Right lobe of liver (tissue), 6 donors: ENCODE results near the gene C11orf52. TPM values are rescaled to one million over a fixed set of nuclear protein-coding genes. Genes with fewer than 3 reads are reported as not detected.

Experiments
- ATAC-seq, 4 donors: fragments of 200-7000 bp; cut with Tn5 transposase; one replicate each; pipeline ENCODE4 v1.9.1; 2020; ENCODE audit warnings: mild to moderate bottlenecking in 4 of 4, moderate library complexity in 4 of 4
- DNase-seq, 3 donors: peaks; one replicate each; pipeline ENCODE4 v3.0.0-alpha.2; 2020
- H3K27ac ChIP-seq, 3 donors: fragments of 200-600 bp; one replicate each; pipeline ENCODE4 v1.8.0; 2022
- H3K27me3 ChIP-seq, 2 donors: fragments of 200-600 bp; one replicate each; pipeline ENCODE4 v1.8.0; 2022
- H3K36me3 ChIP-seq, 4 donors: fragments of 200-600 bp; sonication (generic) in 1 of 4; one replicate each; pipeline versions ENCODE4 v1.5.1 to v1.8.0; 2017 to 2022; ENCODE audit warnings: control low read depth in 1 of 4
- H3K4me1 ChIP-seq, 4 donors: fragments of 200-600 bp; sonication (generic) in 1 of 4; one replicate each; pipeline versions ENCODE4 v1.5.1 to v1.8.0; 2017 to 2022; ENCODE audit warnings: control low read depth in 1 of 4
- H3K4me3 ChIP-seq, 3 donors: fragments of 200-600 bp; one replicate each; pipeline ENCODE4 v1.8.0; 2022
- H3K9me3 ChIP-seq, 4 donors: fragments of 200-600 bp; sonication (generic) in 1 of 4; one replicate each; pipeline versions ENCODE4 v1.5.1 to v1.8.0; 2017 to 2022; ENCODE audit warnings: control low read depth in 1 of 4
- CTCF ChIP-seq, 4 donors: fragments of 200-600 bp in 3 of 4; fragments of 450-650 bp in 1 of 4; IDR thresholded peaks; one replicate each; pipeline versions ENCODE4 v1.5.1 to v1.8.0; 2016 to 2022; ENCODE audit warnings: antibody characterized with exemption in 4 of 4, mild to moderate bottlenecking in 2 of 4
- POLR2A ChIP-seq: fragments of 450-650 bp; IDR thresholded peaks from one replicate; pipeline ENCODE4 v1.6.1; 2017; ENCODE audit warnings: antibody characterized with exemption, mild to moderate bottlenecking
- WGBS: methylation state at CpG from one replicate; pipeline ENCODE4 v1.1.6; 2018; ENCODE audit warnings: low coverage, low lambda C conversion rate; ENCODE audit not compliant: insufficient coverage; ENCODE audit errors: missing lambda C conversion rate; 5-methylcytosine and 5-hydroxymethylcytosine counted together
- intact Hi-C, 2 donors: fragments of 100-400 bp; cut with DNase I; formaldehyde crosslinking; loops; one replicate each; pipeline versions ENCODE4 v1.11.2 to v1.14.1; 2022
- total RNA-seq, 6 experiments: library from RNA; depleted of rRNA in 2 of 6; stranded (reverse); fragments of >200 nt in 2 of 6; fragmentation: NEBNext Ultra II Directional in 3 of 6; extraction: Animal tissue kit (Norgen Biotek cat#: 25700) in 3 of 6; gene quantifications; one replicate each; pipeline versions ENCODE4 v1.1.0 to v1.2.4, GENCODE V29; 2016 to 2023
- donor health status: DM: no; HTN: yes; CAD: no.
- donor health status: DM: no; HTN: no; CAD: no.
- donor health status: DM: no; HTN: no; CAD: no.
- donor health status: DM: no; HTN: yes; CAD: no.
- donor health status: DM: no; HTN: yes; CAD: no.

The C11orf52 gene
- total RNA-seq, 6 experiments from 2014 or later: 6.4 to 12.6 (median 10.3) TPM

DNA sequence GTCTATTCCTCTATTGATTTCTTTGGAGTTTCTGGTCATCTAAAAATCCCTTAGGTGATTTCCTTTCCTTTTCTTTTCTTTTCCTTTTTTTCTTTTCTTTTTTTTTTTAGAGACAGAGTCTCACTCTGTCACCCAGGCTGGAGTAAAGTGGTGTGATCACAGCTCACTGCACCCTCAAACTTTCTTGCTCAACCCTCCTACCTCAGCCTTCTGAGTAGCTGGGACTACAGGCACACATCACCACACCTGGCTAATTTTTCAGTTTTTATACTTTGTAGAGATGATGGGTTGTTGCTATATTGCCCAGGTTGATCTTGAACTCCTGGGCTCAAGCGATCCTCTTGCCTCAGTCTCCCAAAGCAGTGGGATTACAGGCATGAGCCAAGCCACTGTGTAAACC is 1.9 kb upstream of the C11orf52 start:
- H3K4me3 ChIP-seq: no peak overlapping the region
- H3K4me1 ChIP-seq: peaks cover 0 to 16% (median 2%) of the 10 kb centered on the region in 4 donors
- no peaks in the 10 kb centered on the region for H3K27me3 ChIP-seq
- DNase-seq (no peak), ATAC-seq (no peak)
- 100% methylated on average over 1 of the region's 1 CpG for WGBS
- no peaks in the 10 kb centered on the region for H3K36me3 ChIP-seq
- intact Hi-C loops: no loop called here
- TF ChIP-seq POLR2A (no peak), CTCF (IDR thresholded peaks at IDR 0.05) (no peak)
- H3K27ac ChIP-seq: no peak overlapping the region
- no peaks in the 10 kb centered on the region for H3K9me3 ChIP-seq

GRCh38 chr11:111917312-111917711 is 1.4 kb upstream of the C11orf52 start:
- Histone ChIP-seq H3K4me1 (peaks cover 0 to 18% (median 2%) of the 10 kb centered on the region in 4 donors), H3K27ac (peak overlapping the region in 2 of 3 donors; percentile 61 to 89), H3K27me3 (no peaks in the 10 kb centered on the region), H3K9me3 (no peaks in the 10 kb centered on the region), H3K4me3 (no peak overlapping the region), H3K36me3 (no peaks in the 10 kb centered on the region)
- 93% methylated on average over 2 of the region's 2 CpGs for WGBS
- intact Hi-C loops: no loop called here
- DNase-seq: no peak
- ATAC-seq: no peak
- TF ChIP-seq CTCF (IDR thresholded peaks at IDR 0.05) (no peak), POLR2A (no peak)

- WGBS: 82% methylated on average over 3 of the region's 3 CpGs
- H3K9me3 ChIP-seq: no peaks in the 10 kb centered on the region
- H3K4me1 ChIP-seq: peaks cover 0 to 23% (median 3%) of the 10 kb centered on the region in 4 donors
- no peaks in the 10 kb centered on the region for H3K27me3 ChIP-seq
- no peaks in the 10 kb centered on the region for H3K36me3 ChIP-seq
- TF ChIP-seq POLR2A (no peak), CTCF (IDR thresholded peaks at IDR 0.05) (no peak)
- intact Hi-C loops: no loop called here
- no peak for ATAC-seq
- H3K27ac ChIP-seq: peak overlapping the region in 2 of 3 donors; percentile 61 to 89
- no peak for DNase-seq
- H3K4me3 ChIP-seq: no peak overlapping the region
These were observed 925 bp upstream of the C11orf52 start for GRCh38 chr11:111917788-111918187.

- TF ChIP-seq CTCF (IDR thresholded peaks at IDR 0.05) (no peak), POLR2A (no peak)
- no peak for ATAC-seq
These were observed 2.2 kb downstream of the C11orf52 start for GRCh38 chr11:111920908-111921307.

More at GRCh38 chr11:111920908-111921307, 2.2 kb downstream of the C11orf52 start:
- DNase-seq: no peak
- no peaks in the 10 kb centered on the region for H3K27me3 ChIP-seq
- H3K4me1 ChIP-seq: peaks cover 0 to 54% (median 9%) of the 10 kb centered on the region in 4 donors
- no peak overlapping the region for H3K4me3 ChIP-seq
- H3K9me3 ChIP-seq: no peaks in the 10 kb centered on the region
- no peaks in the 10 kb centered on the region for H3K36me3 ChIP-seq
- intact Hi-C loops: no loop called here
- no peak overlapping the region for H3K27ac ChIP-seq
- WGBS: 50% methylated on average over 2 of the region's 2 CpGs
